ENCODE measurements around the gene SPATA24. TPM values are rescaled to one million over a fixed set of nuclear protein-coding genes. Genes with fewer than 3 reads are reported as not detected.

The SPATA24 gene
- polyA plus RNA-seq, 1 experiment = 3.9 TPM

DNA sequence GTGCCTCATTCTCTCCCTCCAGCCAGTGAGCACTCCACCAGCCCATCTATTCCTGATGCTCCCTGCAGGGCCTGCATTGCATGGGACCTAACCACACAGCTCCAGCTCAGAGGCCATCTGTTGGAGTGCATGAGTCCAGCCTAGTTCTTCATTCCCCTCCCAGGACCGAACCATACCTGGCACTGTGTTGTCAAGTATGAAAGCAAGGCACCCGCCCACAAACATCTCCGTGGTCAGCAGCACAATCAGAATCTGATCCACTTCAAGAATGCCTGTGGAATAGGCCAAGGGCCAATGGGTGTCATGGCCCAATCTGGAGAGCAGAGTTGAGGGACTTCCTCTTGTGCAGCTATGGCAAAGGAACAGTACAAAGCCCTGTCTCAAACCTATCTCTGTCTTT lies 26.7 kb downstream of the SPATA24 start:
- no peaks in the 10 kb centered on the region; the same call in 1 of the 2 replicates for H3K9me3 ChIP-seq (ENCODE audit: control insufficient read depth, insufficient read depth, low read length)
- ChIA-PET POLR2A (no interaction called here), CTCF (no interaction called here)
- no peak overlapping the region for H3K4me3 ChIP-seq (ENCODE audit: low read depth, low read length)
- DNase-seq (ENCODE audit: low read depth, low spot score) = no peak
- H3K27ac ChIP-seq (ENCODE audit: low read depth, low read length) = peak overlapping the region; percentile 21
- no peaks in the 10 kb centered on the region for H3K27me3 ChIP-seq (ENCODE audit: control insufficient read depth, insufficient read depth, low read length)
- TF ChIP-seq, protein P1, sequence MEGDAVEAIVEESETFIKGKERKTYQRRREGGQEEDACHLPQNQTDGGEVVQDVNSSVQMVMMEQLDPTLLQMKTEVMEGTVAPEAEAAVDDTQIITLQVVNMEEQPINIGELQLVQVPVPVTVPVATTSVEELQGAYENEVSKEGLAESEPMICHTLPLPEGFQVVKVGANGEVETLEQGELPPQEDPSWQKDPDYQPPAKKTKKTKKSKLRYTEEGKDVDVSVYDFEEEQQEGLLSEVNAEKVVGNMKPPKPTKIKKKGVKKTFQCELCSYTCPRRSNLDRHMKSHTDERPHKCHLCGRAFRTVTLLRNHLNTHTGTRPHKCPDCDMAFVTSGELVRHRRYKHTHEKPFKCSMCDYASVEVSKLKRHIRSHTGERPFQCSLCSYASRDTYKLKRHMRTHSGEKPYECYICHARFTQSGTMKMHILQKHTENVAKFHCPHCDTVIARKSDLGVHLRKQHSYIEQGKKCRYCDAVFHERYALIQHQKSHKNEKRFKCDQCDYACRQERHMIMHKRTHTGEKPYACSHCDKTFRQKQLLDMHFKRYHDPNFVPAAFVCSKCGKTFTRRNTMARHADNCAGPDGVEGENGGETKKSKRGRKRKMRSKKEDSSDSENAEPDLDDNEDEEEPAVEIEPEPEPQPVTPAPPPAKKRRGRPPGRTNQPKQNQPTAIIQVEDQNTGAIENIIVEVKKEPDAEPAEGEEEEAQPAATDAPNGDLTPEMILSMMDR (IDR thresholded peaks at IDR 0.05; ENCODE audit: low read depth, low read length) = no peak

DNA sequence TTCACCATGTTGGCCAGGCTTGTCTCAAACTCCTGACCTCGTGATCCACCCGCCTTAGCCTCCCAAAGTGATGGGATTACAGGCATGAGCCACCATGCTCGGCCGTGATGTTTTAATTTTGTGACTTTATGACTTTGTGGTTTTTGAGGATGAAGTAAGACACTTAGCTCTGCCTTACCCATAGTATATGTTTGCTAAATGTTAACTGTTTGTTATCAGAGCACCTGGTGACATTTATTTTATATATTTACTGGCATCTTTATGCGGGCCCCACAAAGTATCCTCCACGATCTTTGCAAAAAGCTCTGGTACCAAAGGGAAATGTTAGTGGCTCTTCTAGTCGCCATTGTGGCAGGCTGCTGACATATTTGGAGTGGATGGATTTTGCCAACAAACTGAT lies 27.5 kb downstream of the SPATA24 start:
- TF ChIP-seq, protein P1 (IDR thresholded peaks at IDR 0.05; ENCODE audit: low read depth, low read length) = no peak
- ChIA-PET CTCF (no interaction called here), POLR2A (no interaction called here)
- H3K27ac ChIP-seq (ENCODE audit: low read depth, low read length) = no peak overlapping the region
- H3K27me3 ChIP-seq (ENCODE audit: control insufficient read depth, insufficient read depth, low read length) = no peaks in the 10 kb centered on the region
- no peak overlapping the region for H3K4me3 ChIP-seq (ENCODE audit: low read depth, low read length)
- H3K9me3 ChIP-seq (ENCODE audit: control insufficient read depth, insufficient read depth, low read length) = no peaks in the 10 kb centered on the region; the same call in 1 of the 2 replicates
- DNase-seq (ENCODE audit: low read depth, low spot score) = no peak

DNA sequence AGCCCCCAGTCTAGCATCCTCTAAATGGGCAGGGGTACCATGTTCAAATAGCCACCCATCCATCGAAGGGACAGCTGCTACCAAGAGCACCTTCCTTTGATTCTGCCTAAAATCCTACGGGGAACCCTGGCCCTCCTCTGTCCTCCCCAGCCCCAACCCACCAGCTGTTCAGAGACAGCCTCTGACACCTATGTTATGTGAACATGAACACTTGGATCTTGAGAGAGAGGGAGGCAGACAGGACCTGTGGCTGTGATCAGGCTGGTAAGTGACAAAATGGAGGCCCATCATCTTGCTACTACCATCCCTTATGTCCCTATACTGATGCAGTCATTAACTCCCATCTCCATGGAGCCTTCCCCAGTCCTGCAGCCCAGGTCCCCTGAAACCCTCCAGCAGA lies 29.0 kb downstream of the SPATA24 start:
- H3K27me3 ChIP-seq (ENCODE audit: control insufficient read depth, insufficient read depth, low read length) = no peaks in the 10 kb centered on the region
- TF ChIP-seq, protein P1 (IDR thresholded peaks at IDR 0.05; ENCODE audit: low read depth, low read length) = no peak
- no peaks in the 10 kb centered on the region; the same call in 1 of the 2 replicates for H3K9me3 ChIP-seq (ENCODE audit: control insufficient read depth, insufficient read depth, low read length)
- no peak for DNase-seq (ENCODE audit: low read depth, low spot score)
- H3K4me3 ChIP-seq (ENCODE audit: low read depth, low read length) = no peak overlapping the region
- ChIA-PET CTCF (no interaction called here), POLR2A (interaction anchor here (1.4 kb wide), 1 partner anchor 33 kb away, joined by 5 read pairs; the partner anchor contains the start of gene PAIP2)
- H3K27ac ChIP-seq (ENCODE audit: low read depth, low read length) = no peak overlapping the region

DNA sequence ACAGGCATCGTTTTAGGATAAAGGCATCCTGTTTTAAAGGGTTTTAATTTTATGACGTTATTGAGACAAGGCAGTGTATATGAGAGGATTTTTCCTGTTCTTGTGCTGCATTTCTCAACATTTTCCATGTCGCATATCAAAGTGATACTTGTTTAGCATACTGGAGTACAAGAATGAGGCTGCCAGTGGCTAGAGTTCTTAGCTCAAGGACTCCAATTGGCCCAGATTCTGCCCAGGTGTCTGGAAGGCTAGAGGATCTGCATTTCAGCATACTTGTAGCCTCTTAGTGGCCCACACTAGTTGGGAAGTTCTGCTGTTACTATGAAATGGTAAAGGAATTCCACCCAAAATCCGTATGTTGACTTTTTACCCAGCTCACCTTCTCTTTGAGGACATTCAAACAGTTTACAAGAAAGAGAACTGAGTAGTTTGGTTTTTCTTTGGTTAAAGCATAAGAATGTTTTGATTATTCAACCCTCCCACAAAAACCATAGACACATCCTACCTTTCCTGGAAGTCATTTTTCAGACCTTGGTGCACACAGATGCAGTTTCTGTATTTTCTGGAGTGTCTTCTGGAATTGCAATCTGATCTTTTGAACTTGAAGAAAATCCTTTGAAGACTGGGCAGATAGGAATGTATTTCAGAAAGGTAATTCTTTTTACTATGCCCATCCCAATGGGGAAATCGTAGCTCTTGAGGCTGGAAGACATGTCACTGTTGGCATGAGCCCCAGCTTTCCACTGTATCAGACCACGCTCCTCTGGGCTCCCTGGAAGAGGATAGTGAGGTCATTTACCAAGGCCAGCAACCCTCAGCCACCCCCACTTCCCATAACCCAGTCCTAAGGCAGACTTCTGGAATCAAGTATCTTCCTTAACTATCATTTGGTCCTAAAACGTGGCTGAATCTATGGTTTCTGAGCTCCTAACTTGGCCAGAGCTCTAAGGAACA lies 32.1 kb downstream of the SPATA24 start:
- Histone ChIP-seq H3K4me3 (ENCODE audit: low read depth, low read length) (no peak overlapping the region), H3K27ac (ENCODE audit: low read depth, low read length) (no peak overlapping the region), H3K9me3 (ENCODE audit: control insufficient read depth, insufficient read depth, low read length) (no peaks in the 10 kb centered on the region), H3K27me3 (ENCODE audit: control insufficient read depth, insufficient read depth, low read length) (no peaks in the 10 kb centered on the region)
- POLR2A ChIA-PET = no interaction called here
- CTCF ChIA-PET = interaction anchor here (0.6 kb wide), 1 partner anchor 742 kb away, joined by 4 read pairs; no protein-coding TSS in a partner anchor
- no peak for DNase-seq (ENCODE audit: low read depth, low spot score)
- TF ChIP-seq, protein P1 (IDR thresholded peaks at IDR 0.05; ENCODE audit: low read depth, low read length) = no peak

DNA sequence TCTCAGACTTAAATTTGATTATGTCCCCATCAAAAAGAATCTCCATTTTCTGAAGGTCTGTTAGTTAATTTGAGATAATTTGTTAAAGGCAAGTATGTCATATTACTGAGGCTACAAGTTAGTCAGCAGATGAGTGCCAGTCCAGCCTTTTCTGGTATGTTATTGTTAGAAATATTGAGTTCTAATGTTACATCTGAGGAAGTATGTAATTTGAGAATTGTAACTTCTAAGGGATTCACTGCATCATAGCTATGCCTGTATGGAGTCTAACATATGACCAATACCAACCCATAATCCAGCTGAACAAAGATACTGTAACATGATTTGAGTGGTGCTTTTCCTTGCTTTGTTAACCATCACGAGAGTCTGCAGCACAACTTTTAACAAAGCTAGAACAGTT lies 34.7 kb downstream of the SPATA24 start:
- ChIA-PET CTCF (interaction anchor here (0.8 to 1.2 kb wide), 2 partner anchors 27 to 53 kb away, joined by 3 to 4 read pairs; partner anchors contain the start of gene PAIP2), POLR2A (no interaction called here)
- Histone ChIP-seq H3K4me3 (ENCODE audit: low read depth, low read length) (no peak overlapping the region), H3K9me3 (ENCODE audit: control insufficient read depth, insufficient read depth, low read length) (no peaks in the 10 kb centered on the region), H3K27me3 (ENCODE audit: control insufficient read depth, insufficient read depth, low read length) (no peaks in the 10 kb centered on the region), H3K27ac (ENCODE audit: low read depth, low read length) (peak overlapping the region; percentile 54)
- DNase-seq (ENCODE audit: low read depth, low spot score) = no peak
- TF ChIP-seq, protein P1 (IDR thresholded peaks at IDR 0.05; ENCODE audit: low read depth, low read length) = no peak

Data from AG04450 (cell line).